ENCODE measurements around the gene SLC16A7. TPM values are rescaled to one million over a fixed set of nuclear protein-coding genes. Genes with fewer than 3 reads are reported as not detected.

SLC16A7 gene
- total and polyA plus RNA-seq, 4 donors, result 3.4 to 22.9 (median 11.4) TPM

DNA sequence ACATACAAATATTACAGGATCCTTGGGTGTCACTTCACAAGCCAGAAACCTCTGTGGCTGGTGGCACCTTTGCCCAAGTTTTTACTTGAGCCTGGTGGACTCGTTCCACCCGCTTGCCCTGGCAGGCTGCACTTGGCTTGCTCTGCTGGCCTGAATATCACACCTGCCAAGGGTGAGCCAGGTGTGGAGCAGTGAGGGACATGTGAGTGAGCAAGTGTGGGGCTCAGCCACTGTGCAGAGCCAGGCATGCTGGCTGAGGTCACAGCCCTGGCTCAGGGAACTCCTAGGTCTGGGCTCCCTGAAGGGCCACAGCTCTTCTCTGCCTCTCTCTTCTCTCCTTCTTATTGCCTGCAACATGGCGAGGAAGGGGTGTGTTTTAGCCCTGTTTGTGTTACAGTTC lies 82.0 kb downstream of the SLC16A7 start:
- 67 to 97% methylated on average over 3 of the region's 3 CpGs for WGBS, 2 donors
- peaks cover 0 to 3% (median 0%) of the 10 kb centered on the region in 4 donors for H3K36me3 ChIP-seq (ENCODE audit: control insufficient read depth in 4 of 4, insufficient read depth in 4 of 4, low read length in 4 of 4)
- no peaks in the 10 kb centered on the region for H3K27me3 ChIP-seq (ENCODE audit: control insufficient read depth in 3 of 3, insufficient read depth in 3 of 3, low read length in 2 of 3)
- H3K4me3 ChIP-seq, result no peak overlapping the region
- no peak overlapping the region for H3K9ac ChIP-seq (ENCODE audit: insufficient read depth in 1 of 2, low read length in 2 of 2)
- H3K27ac ChIP-seq (ENCODE audit: low read depth in 1 of 2, low read length in 1 of 2), result peak overlapping the region in 1 of 2 donors; percentile 50
- TF ChIP-seq, protein P1, sequence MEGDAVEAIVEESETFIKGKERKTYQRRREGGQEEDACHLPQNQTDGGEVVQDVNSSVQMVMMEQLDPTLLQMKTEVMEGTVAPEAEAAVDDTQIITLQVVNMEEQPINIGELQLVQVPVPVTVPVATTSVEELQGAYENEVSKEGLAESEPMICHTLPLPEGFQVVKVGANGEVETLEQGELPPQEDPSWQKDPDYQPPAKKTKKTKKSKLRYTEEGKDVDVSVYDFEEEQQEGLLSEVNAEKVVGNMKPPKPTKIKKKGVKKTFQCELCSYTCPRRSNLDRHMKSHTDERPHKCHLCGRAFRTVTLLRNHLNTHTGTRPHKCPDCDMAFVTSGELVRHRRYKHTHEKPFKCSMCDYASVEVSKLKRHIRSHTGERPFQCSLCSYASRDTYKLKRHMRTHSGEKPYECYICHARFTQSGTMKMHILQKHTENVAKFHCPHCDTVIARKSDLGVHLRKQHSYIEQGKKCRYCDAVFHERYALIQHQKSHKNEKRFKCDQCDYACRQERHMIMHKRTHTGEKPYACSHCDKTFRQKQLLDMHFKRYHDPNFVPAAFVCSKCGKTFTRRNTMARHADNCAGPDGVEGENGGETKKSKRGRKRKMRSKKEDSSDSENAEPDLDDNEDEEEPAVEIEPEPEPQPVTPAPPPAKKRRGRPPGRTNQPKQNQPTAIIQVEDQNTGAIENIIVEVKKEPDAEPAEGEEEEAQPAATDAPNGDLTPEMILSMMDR (IDR thresholded peaks at IDR 0.05; ENCODE audit: control extremely low read depth, extremely low read depth), result no peak
- ATAC-seq (ENCODE audit: insufficient read depth, low FRiP score) (no peak), DNase-seq (no peak)
- peaks cover 0 to 13% (median 0%) of the 10 kb centered on the region in 5 donors for H3K4me1 ChIP-seq (ENCODE audit: control insufficient read depth in 5 of 5, insufficient read depth in 5 of 5, low read length in 5 of 5)
- peaks cover 0 to 13% (median 2%) of the 10 kb centered on the region in 4 donors for H3K9me3 ChIP-seq (ENCODE audit: control insufficient read depth in 4 of 4, insufficient read depth in 3 of 4, low read length in 3 of 4)

DNA sequence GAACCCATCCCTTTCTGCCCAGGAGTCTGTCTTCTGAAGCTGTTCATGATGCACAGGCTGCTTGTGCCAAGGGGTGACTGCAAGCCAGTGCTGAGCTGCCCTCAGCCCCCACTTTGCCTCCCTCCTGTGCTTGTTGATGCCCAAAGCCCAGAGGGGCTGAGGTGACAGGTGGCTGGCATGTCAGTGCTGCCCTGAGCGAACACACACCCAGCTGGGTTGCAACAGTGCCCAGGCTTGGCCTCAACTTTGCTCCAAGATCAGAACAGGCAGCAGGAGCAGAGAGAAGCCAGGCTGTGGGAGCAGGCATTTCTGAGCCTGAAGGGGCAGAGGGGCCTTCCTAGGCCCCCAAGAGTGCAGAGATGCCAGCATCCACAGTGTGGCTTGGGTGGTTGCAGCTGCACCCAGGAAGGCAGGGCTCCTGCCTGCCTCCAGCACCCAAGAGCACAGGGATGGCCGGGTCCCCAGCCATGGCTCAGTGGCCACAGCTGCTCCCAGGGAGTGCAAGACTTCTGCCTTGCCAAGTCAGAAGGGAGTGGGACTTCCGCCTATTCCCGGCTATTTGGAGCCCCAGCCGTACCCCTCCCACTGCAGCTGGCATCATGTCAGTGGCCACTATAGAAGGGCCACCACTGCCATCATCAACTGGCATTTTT lies 83.1 kb downstream of the SLC16A7 start:
- Histone ChIP-seq H3K9me3 (ENCODE audit: control insufficient read depth in 4 of 4, insufficient read depth in 3 of 4, low read length in 3 of 4) (peaks cover 0 to 13% (median 2%) of the 10 kb centered on the region in 4 donors), H3K36me3 (ENCODE audit: control insufficient read depth in 4 of 4, insufficient read depth in 4 of 4, low read length in 4 of 4) (peaks cover 0 to 3% (median 0%) of the 10 kb centered on the region in 4 donors), H3K4me1 (ENCODE audit: control insufficient read depth in 5 of 5, insufficient read depth in 5 of 5, low read length in 5 of 5) (peaks cover 0 to 15% (median 0%) of the 10 kb centered on the region in 5 donors), H3K4me3 (no peak overlapping the region), H3K27ac (ENCODE audit: low read depth in 1 of 2, low read length in 1 of 2) (no peak overlapping the region), H3K27me3 (ENCODE audit: control insufficient read depth in 3 of 3, insufficient read depth in 3 of 3, low read length in 2 of 3) (no peaks in the 10 kb centered on the region), H3K9ac (ENCODE audit: insufficient read depth in 1 of 2, low read length in 2 of 2) (no peak overlapping the region)
- WGBS, 2 donors, result 95 to 96% methylated on average over 5 of the region's 5 CpGs
- DNase-seq, result no peak
- no peak for ATAC-seq (ENCODE audit: insufficient read depth, low FRiP score)
- TF ChIP-seq, protein P1 (IDR thresholded peaks at IDR 0.05; ENCODE audit: control extremely low read depth, extremely low read depth), result no peak

DNA sequence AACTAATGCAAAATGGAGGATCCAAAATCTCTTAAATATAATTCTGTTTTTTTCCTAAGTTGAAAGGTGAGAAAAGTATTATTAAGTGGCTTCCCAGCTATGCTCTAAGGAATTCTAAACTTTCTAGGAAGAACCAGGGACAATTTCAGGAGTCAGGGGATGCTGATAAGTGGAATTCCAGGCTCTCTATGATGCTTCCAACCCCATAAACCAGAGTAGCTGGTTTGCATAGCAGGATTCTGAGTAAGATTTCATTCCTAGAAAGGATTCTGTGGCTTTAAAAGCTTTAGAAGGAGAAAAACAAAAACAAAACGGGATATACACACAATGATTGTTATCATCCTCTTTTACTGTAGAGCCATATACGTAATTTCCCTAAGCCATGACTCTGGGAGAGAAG lies 93.9 kb downstream of the SLC16A7 start:
- Histone ChIP-seq H3K9me3 (ENCODE audit: control insufficient read depth in 4 of 4, insufficient read depth in 3 of 4, low read length in 3 of 4) (no peaks in the 10 kb centered on the region), H3K36me3 (ENCODE audit: control insufficient read depth in 4 of 4, insufficient read depth in 4 of 4, low read length in 4 of 4) (peaks cover 0 to 4% (median 0%) of the 10 kb centered on the region in 4 donors), H3K4me1 (ENCODE audit: control insufficient read depth in 5 of 5, insufficient read depth in 5 of 5, low read length in 5 of 5) (peaks cover 0 to 13% (median 0%) of the 10 kb centered on the region in 5 donors), H3K4me3 (no peak overlapping the region), H3K27me3 (ENCODE audit: control insufficient read depth in 3 of 3, insufficient read depth in 3 of 3, low read length in 2 of 3) (no peaks in the 10 kb centered on the region), H3K27ac (ENCODE audit: low read depth in 1 of 2, low read length in 1 of 2) (no peak overlapping the region), H3K9ac (ENCODE audit: insufficient read depth in 1 of 2, low read length in 2 of 2) (no peak overlapping the region)
- ATAC-seq (ENCODE audit: insufficient read depth, low FRiP score), result no peak
- TF ChIP-seq, protein P1 (IDR thresholded peaks at IDR 0.05; ENCODE audit: control extremely low read depth, extremely low read depth), result no peak
- 85 to 88% methylated on average over 2 of the region's 2 CpGs for WGBS, 2 donors
- DNase-seq, result no peak
